Caco-2 (cell line): ENCODE results near the gene PDE12. TPM values are rescaled to one million over a fixed set of nuclear protein-coding genes. Genes with fewer than 3 reads are reported as not detected.

Experiments
- BruUV-seq: library from RNA; stranded (reverse); fragments of 400-500 nt; replicated peaks from 2 replicates; lab custom pipeline; 2021; lab: Mats Ljungman, UMichigan
- CTCF ChIA-PET: fragments of 300-600 bp; sonication (Branson Sonifier 250); formaldehyde crosslinking; loops from one replicate; lab custom pipeline; 2022; ENCODE audit warnings: antibody characterized with exemption; lab: Charles Lee
- POLR2A ChIA-PET: fragments of 300-600 bp; sonication (Branson Sonifier 250); formaldehyde crosslinking; loops from one replicate; lab custom pipeline; 2022; ENCODE audit warnings: antibody characterized with exemption; lab: Charles Lee
- DNase-seq, 2 experiments: peaks; one replicate each; pipeline versions ENCODE4 v3.0.0 to v3.0.0-alpha.2; 2020 to 2022
- H3K27me3 ChIP-seq: replicated peaks from 2 replicates; pipeline ENCODE4 v1.6.0; 2011; ENCODE audit warnings: low read length; ENCODE audit not compliant: control insufficient read depth, insufficient read depth
- H3K36me3 ChIP-seq: 2 replicates; pipeline ENCODE4 v1.5.1; 2011; ENCODE audit warnings: low read length; ENCODE audit not compliant: control insufficient read depth, insufficient read depth
- H3K4me1 ChIP-seq: fragments of 250-450 bp; sonication (Bioruptor Pico); 2 replicates; pipeline ENCODE4 v1.5.1; 2020; ENCODE audit warnings: mild to moderate bottlenecking
- H3K4me3 ChIP-seq: 2 replicates; pipeline ENCODE4 v1.5.1; 2011; ENCODE audit warnings: low read depth, mild to moderate bottlenecking, control low read depth, low read length
- H3K9me3 ChIP-seq: fragments of 250-450 bp; sonication (Bioruptor Pico); 2 replicates; pipeline ENCODE4 v1.5.1; 2020; ENCODE audit warnings: mild to moderate bottlenecking, moderate library complexity
- H3K27ac Mint-ChIP-seq: one replicate; pipeline ENCODE4 v1.8.0; 2022; ENCODE audit warnings: mixed read lengths; ENCODE audit not compliant: unreplicated experiment
- H3K27me3 Mint-ChIP-seq: one replicate; pipeline ENCODE4 v1.8.0; 2022; ENCODE audit warnings: mixed read lengths; ENCODE audit not compliant: insufficient read depth, unreplicated experiment
- H3K36me3 Mint-ChIP-seq: one replicate; pipeline ENCODE4 v1.8.0; 2022; ENCODE audit warnings: mild to moderate bottlenecking, mixed read lengths; ENCODE audit not compliant: insufficient read depth, unreplicated experiment
- H3K4me1 Mint-ChIP-seq: one replicate; pipeline ENCODE4 v1.8.0; 2022; ENCODE audit warnings: low read depth, mixed read lengths; ENCODE audit not compliant: unreplicated experiment
- H3K4me3 Mint-ChIP-seq: one replicate; pipeline ENCODE4 v1.8.0; 2022; ENCODE audit warnings: mild to moderate bottlenecking, moderate library complexity, mixed read lengths; ENCODE audit not compliant: unreplicated experiment
- H3K9me3 Mint-ChIP-seq: one replicate; pipeline ENCODE4 v1.8.0; 2022; ENCODE audit warnings: mixed read lengths; ENCODE audit not compliant: unreplicated experiment
- CTCF ChIP-seq, 2 experiments: fragments of 200-600 bp in 1 of 2; IDR thresholded peaks; 1 replicate in 1 of 2; 2 replicates in 1 of 2; pipeline versions ENCODE4 v1.5.1 to v1.8.0; 2011 to 2022; ENCODE audit warnings: antibody characterized with exemption in 1 of 2, control low read depth in 1 of 2, inconsistent platforms in 1 of 2, low read depth in 1 of 2, low read length in 1 of 2, mild to moderate bottlenecking in 1 of 2, moderate library complexity in 1 of 2; ENCODE audit not compliant: insufficient read depth in 1 of 2, severe bottlenecking in 1 of 2, unreplicated experiment in 1 of 2
- intact Hi-C: fragments of 100-400 bp; cut with micrococcal nuclease; formaldehyde crosslinking; loops from one replicate; pipeline ENCODE4 v1.10.0; 2022; ENCODE audit not compliant: unreplicated experiment
- total RNA-seq: library from RNA; stranded (reverse); gene quantifications from 2 replicates; pipeline ENCODE4 v1.2.3, GENCODE V29; 2022

PDE12 gene
- total RNA-seq, 1 experiment from 2014 or later, result 22.1 TPM

GRCh38 chr3:57555306-57555705 lies 768 bp upstream of the PDE12 start:
- H3K9me3 ChIP-seq, result no peaks in the 10 kb centered on the region
- DNase-seq, result peak in 1 of 2 experiments; percentile 24
- H3K27me3 ChIP-seq, result no peaks in the 10 kb centered on the region
- H3K4me1 ChIP-seq, result peaks cover 4% of the 10 kb centered on the region; the same call in 1 of the 2 replicates
- no peaks in the 10 kb centered on the region for H3K36me3 ChIP-seq
- Mint-ChIP-seq H3K9me3 (no peaks in the 10 kb centered on the region), H3K4me3 (peak overlapping the region; percentile 66), H3K27ac (peak overlapping the region; percentile 89), H3K36me3 (peaks cover 32% of the 10 kb centered on the region), H3K27me3 (no peaks in the 10 kb centered on the region), H3K4me1 (no peaks in the 10 kb centered on the region)
- ChIA-PET POLR2A (interaction anchor here (0.5 to 3.0 kb wide), 6 partner anchors 11 to 201 kb away, joined by 3 to 11 read pairs (median 4); partner anchors contain the start of genes ARF4 and DNAH12), CTCF (interaction anchor here (0.9 to 2.9 kb wide), 4 partner anchors 17 to 224 kb away, joined by 3 to 16 read pairs (median 4); partner anchors contain the start of gene ARF4)
- BruUV-seq, result TSS peak; percentile 96
- intact Hi-C loops, result loop anchor here (5.0 kb wide), 1 partner anchor 103 kb away; no protein-coding TSS in a partner anchor
- no peak for TF ChIP-seq CTCF (IDR thresholded peaks at IDR 0.05; ENCODE audit: insufficient read depth in 1 of 2, low read depth in 1 of 2, low read length in 1 of 2, severe bottlenecking in 1 of 2, unreplicated experiment in 1 of 2)
- peak overlapping the region; percentile 71 for H3K4me3 ChIP-seq

DNA sequence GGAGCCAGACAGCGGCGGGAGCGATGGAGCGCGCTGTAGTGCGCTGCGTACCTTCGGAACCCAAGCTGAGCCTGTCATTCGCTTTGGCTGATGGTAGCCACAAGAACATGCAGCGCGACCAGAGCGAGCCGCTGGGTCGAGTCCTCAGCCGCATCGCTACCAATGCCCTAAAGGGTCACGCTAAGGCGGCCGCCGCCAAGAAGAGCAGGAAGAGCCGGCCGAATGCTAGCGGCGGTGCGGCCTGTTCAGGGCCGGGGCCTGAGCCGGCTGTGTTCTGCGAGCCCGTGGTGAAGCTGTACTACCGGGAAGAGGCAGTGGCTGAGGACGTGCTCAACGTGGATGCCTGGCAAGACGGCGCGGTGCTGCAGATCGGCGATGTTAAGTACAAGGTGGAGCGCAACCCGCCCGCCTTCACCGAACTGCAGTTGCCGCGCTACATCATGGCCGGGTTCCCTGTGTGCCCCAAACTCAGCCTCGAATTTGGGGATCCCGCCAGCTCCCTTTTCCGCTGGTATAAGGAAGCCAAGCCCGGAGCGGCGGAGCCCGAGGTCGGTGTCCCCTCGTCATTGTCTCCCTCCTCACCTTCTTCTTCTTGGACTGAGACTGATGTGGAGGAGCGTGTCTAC lies 498 bp downstream of the PDE12 start:
- no TSS peak for BruUV-seq
- POLR2A ChIA-PET, result interaction anchor here (0.5 to 3.0 kb wide), 6 partner anchors 18 to 360 kb away, joined by 3 to 11 read pairs (median 4); partner anchors contain the start of gene ARF4
- H3K27ac Mint-ChIP-seq, result peak overlapping the region; percentile 89

More for the DNA sequence above, 498 bp downstream of the PDE12 start:
- Mint-ChIP-seq H3K27me3 (no peaks in the 10 kb centered on the region), H3K4me3 (peak overlapping the region; percentile 66), H3K36me3 (peaks cover 39% of the 10 kb centered on the region), H3K9me3 (no peaks in the 10 kb centered on the region), H3K4me1 (no peaks in the 10 kb centered on the region)
- peak in 1 of 2 experiments; percentile 41 for DNase-seq
- Histone ChIP-seq H3K4me3 (peak overlapping the region; percentile 71), H3K27me3 (no peaks in the 10 kb centered on the region), H3K9me3 (no peaks in the 10 kb centered on the region), H3K36me3 (no peaks in the 10 kb centered on the region), H3K4me1 (peaks cover 4% of the 10 kb centered on the region; the same call in 1 of the 2 replicates)
- CTCF ChIA-PET, result interaction anchor here (0.6 to 2.9 kb wide), 3 partner anchors 18 to 440 kb away, joined by 3 to 16 read pairs (median 4); no protein-coding TSS in a partner anchor
- intact Hi-C loops, result loop anchor here (1.0 to 5.0 kb wide), 3 partner anchors 41 to 159 kb away; partner anchors contain the start of gene ARF4
- TF ChIP-seq CTCF (IDR thresholded peaks at IDR 0.05; ENCODE audit: insufficient read depth in 1 of 2, low read depth in 1 of 2, low read length in 1 of 2, severe bottlenecking in 1 of 2, unreplicated experiment in 1 of 2), result peak in 1 of 2 experiments; percentile 1
